Urinary bladder (tissue), 4 donors: Measurements from ENCODE around the gene ZNF789. TPM values are rescaled to one million over a fixed set of nuclear protein-coding genes. Genes with fewer than 3 reads are reported as not detected.
A peak's percentile ranks its signal among the peaks of the same experiment; 100 is the strongest.
"Not testable (repeated sequence)": the region's sequence is repeated elsewhere in the genome, so short reads cannot be mapped to it uniquely, and the experiment has no call there.

Source experiments
- DNase-seq: peaks from one replicate; pipeline ENCODE4 v3.0.0-alpha.2; 2015; ENCODE audit errors: extremely low spot score
- H3K27ac ChIP-seq: one replicate; pipeline ENCODE4 v1.5.1; 2013; ENCODE audit warnings: low read depth, mild to moderate bottlenecking, moderate library complexity
- H3K36me3 ChIP-seq: one replicate; pipeline ENCODE4 v1.6.1; 2013; ENCODE audit warnings: mild to moderate bottlenecking, moderate library complexity; ENCODE audit not compliant: insufficient read depth
- H3K4me1 ChIP-seq: one replicate; pipeline ENCODE4 v1.6.1; 2013; ENCODE audit warnings: mild to moderate bottlenecking, moderate library complexity; ENCODE audit not compliant: insufficient read depth
- H3K4me3 ChIP-seq: one replicate; pipeline ENCODE4 v1.5.1; 2013; ENCODE audit warnings: low read depth, low read length
- WGBS: extraction: QIAGEN DNeasy Blood & Tissue Kit; methylation state at CpG from one replicate; pipeline ENCODE4 v1.1.7; 2013; 5-methylcytosine and 5-hydroxymethylcytosine counted together
- polyA plus RNA-seq: library from polyadenylated mRNA; stranded (reverse); fragments of 200-250 nt; gene quantifications from one replicate; pipeline ENCODE4 v1.2.3, GENCODE V29; 2013
- total RNA-seq: library from RNA; depleted of rRNA; stranded (reverse); fragments of >200 nt; gene quantifications from one replicate; pipeline ENCODE4 v1.2.3, GENCODE V29; 2014
- donor health status: healthy with polysubstance abuse.
- donor health status: healthy.

ZNF789 gene
- total and polyA plus RNA-seq, 2 donors = 5.1 to 22.2 TPM

DNA sequence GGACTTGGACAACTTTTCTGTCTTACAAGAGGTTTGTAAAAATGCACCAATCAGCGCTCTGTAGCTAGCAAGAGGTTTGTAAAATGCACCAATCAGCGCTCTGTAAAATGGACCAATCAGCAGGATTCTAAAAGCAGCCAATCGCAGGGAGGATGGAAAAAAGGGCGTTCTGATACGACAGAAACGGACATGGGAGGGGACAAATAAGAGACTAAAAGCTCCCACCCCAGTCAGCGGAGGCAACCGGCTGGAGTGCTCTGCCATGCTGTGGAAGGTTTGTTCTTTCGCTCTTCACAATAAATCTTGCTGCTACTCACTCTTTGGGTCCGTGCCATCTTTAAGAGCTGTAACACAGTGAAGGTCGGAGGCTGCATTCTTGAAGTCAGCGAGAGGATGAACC lies 28.5 kb downstream of the ZNF789 start:
- H3K4me3 ChIP-seq, H3K4me1 ChIP-seq, H3K36me3 ChIP-seq, DNase-seq, H3K27ac ChIP-seq: not testable (repeated sequence)
- 93% methylated on average over 12 of the region's 12 CpGs for WGBS

- DNase-seq = no peak
- WGBS = 7% methylated on average over 19 of the region's 19 CpGs
- Histone ChIP-seq H3K27ac (peak overlapping the region; percentile 96), H3K4me1 (peaks cover 5% of the 10 kb centered on the region), H3K36me3 (no peaks in the 10 kb centered on the region), H3K4me3 (peak overlapping the region; percentile 69)
Measured at GRCh38 chr7:99504281-99504602, 31.6 kb downstream of the ZNF789 start.

DNA sequence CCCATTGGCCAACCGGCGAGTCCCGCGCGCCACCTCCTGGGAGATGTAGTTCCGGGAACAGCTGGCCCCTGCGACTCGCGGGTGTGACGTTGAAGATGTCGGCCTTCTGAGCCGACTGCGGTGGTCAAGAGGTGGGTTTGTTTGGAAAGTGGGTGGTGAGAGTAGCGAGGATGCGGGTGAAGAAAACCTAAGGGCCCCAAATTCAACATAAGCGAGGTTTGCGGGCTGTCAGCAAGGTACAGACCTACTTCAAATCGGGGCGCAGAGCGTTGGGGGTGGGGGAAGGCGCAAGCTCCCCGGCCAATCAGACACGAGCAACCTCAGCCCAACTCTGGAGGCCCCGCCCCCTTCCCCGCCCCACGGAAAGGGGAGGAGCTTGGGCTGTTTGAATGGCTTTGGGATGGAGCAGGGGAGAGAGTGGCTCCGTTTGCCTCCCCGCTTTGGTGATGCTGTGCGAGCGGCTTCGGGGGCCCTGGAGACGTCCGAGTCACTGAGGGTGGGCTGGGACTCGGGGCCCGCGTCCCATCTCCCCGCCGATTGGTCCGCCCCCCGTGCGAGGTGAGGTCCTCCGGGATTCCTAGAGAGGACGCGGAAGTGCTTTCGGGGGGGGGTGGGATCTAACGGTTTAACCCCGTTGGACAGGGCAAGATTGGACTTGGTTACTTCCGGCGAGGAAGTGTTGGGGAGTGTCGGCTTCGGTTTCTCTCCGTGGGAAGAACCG lies 32.1 kb downstream of the ZNF789 start, which contains the start of gene ZKSCAN5:
Gene ZKSCAN5, plus strand, starts transcription at position 60 of the 721 bp plus-strand sequence. CDS start 1,383 bp downstream, outside the sequence.
- Histone ChIP-seq H3K27ac (peak within 1 kb of the TSS; percentile 96), H3K36me3 (no peaks in the 10 kb centered on the region), H3K4me1 (peaks cover 5% of the 10 kb centered on the region), H3K4me3 (peak within 1 kb of the TSS; percentile 69)
- peak; percentile 97 for DNase-seq
- under 1% methylated on average over 53 of the region's 53 CpGs for WGBS

- Histone ChIP-seq H3K4me3 (peak overlapping the region; percentile 69), H3K27ac (peak overlapping the region; percentile 71), H3K36me3 (no peaks in the 10 kb centered on the region), H3K4me1 (peaks cover 5% of the 10 kb centered on the region)
- DNase-seq = no peak
- 2% methylated on average over 11 of the region's 11 CpGs for WGBS
Measured at GRCh38 chr7:99505324-99505662, 32.6 kb downstream of the ZNF789 start.

GRCh38 chr7:99514050-99514449 lies 41.4 kb downstream of the ZNF789 start:
- H3K36me3 ChIP-seq = peaks cover 2% of the 10 kb centered on the region
- 95% methylated on average over 1 of the region's 1 CpG for WGBS
- no peak overlapping the region for H3K4me3 ChIP-seq
- H3K4me1 ChIP-seq = no peaks in the 10 kb centered on the region
- no peak overlapping the region for H3K27ac ChIP-seq
- no peak for DNase-seq

DNA sequence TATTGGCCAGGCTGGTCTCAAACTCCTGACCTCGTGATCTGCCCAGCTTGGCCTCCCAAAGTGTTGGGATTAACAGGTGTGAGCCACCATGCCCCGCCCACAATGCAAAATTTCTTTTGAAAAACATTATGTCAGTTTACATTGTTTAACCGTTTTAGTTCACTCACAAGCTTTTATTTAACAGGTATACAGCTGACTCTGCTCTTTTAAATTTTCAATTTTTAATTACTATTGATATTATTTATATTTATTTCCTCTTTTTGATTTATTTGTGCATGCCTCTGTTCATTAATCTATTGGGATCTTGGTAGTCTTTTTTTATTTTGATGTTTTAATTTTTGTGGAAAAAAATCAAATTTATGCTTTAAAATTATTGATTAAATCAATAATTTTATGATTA lies 48.7 kb downstream of the ZNF789 start:
- H3K4me1 ChIP-seq = no peaks in the 10 kb centered on the region
- 90% methylated on average over 3 of the region's 3 CpGs for WGBS
- H3K36me3 ChIP-seq = peaks cover 6% of the 10 kb centered on the region
- H3K27ac ChIP-seq = no peak overlapping the region
- no peak overlapping the region for H3K4me3 ChIP-seq
- no peak for DNase-seq

GRCh38 chr7:99525713-99526440 lies 53.2 kb downstream of the ZNF789 start:
- H3K4me1 ChIP-seq = no peaks in the 10 kb centered on the region
- 96% methylated on average over 21 of the region's 21 CpGs for WGBS
- DNase-seq = no peak
- no peak overlapping the region for H3K4me3 ChIP-seq
- H3K36me3 ChIP-seq = peaks cover 2% of the 10 kb centered on the region
- H3K27ac ChIP-seq = no peak overlapping the region

GRCh38 chr7:99531354-99531765 lies 58.7 kb downstream of the ZNF789 start:
- H3K36me3 ChIP-seq = peaks cover 8% of the 10 kb centered on the region
- no peak for DNase-seq
- H3K4me3 ChIP-seq = no peak overlapping the region

GRCh38 chr7:99535667-99536066 lies 63.0 kb downstream of the ZNF789 start:
- DNase-seq = no peak
- 96% methylated on average over 2 of the region's 2 CpGs for WGBS
- no peak overlapping the region for H3K27ac ChIP-seq

More at GRCh38 chr7:99531354-99531765, 58.7 kb downstream of the ZNF789 start:
- H3K4me1 ChIP-seq = no peaks in the 10 kb centered on the region
- no peak overlapping the region for H3K27ac ChIP-seq
- WGBS = 98% methylated on average over 12 of the region's 12 CpGs

More at GRCh38 chr7:99535667-99536066, 63.0 kb downstream of the ZNF789 start:
- H3K36me3 ChIP-seq = peaks cover 6% of the 10 kb centered on the region
- no peaks in the 10 kb centered on the region for H3K4me1 ChIP-seq
- no peak overlapping the region for H3K4me3 ChIP-seq

Other genes with a start within 250 kb of the ZNF789 start
- gene MYH16, start 200.1 kb upstream of the ZNF789 start, total RNA-seq = not detected
- not detected for gene MYH16, start 200.1 kb upstream of the ZNF789 start, polyA plus RNA-seq
- 68.9 TPM for gene ARPC1A, start 147.0 kb upstream of the ZNF789 start, total RNA-seq
- gene ARPC1A, start 147.0 kb upstream of the ZNF789 start, polyA plus RNA-seq = 99.2 TPM
- gene ARPC1B, start 98.2 kb upstream of the ZNF789 start, total RNA-seq = 84.4 TPM
- 184 TPM for gene ARPC1B, start 98.2 kb upstream of the ZNF789 start, polyA plus RNA-seq
- 11.4 TPM for gene PDAP1, start 64.3 kb upstream of the ZNF789 start, total RNA-seq
- 215 TPM for gene PDAP1, start 64.3 kb upstream of the ZNF789 start, polyA plus RNA-seq
- gene BUD31, start 63.9 kb upstream of the ZNF789 start, total RNA-seq = 43.8 TPM
- 84.2 TPM for gene BUD31, start 63.9 kb upstream of the ZNF789 start, polyA plus RNA-seq
- gene PTCD1, start 34.1 kb upstream of the ZNF789 start, total RNA-seq = 4.3 TPM
- gene PTCD1, start 34.1 kb upstream of the ZNF789 start, polyA plus RNA-seq = 5.8 TPM
- gene CPSF4, start 33.9 kb upstream of the ZNF789 start, total RNA-seq = 15.6 TPM
- 26.4 TPM for gene CPSF4, start 33.9 kb upstream of the ZNF789 start, polyA plus RNA-seq
- gene ATP5MF, start 6.7 kb upstream of the ZNF789 start, total RNA-seq = 175 TPM
- gene ATP5MF, start 6.7 kb upstream of the ZNF789 start, polyA plus RNA-seq = 492 TPM
- 38.8 TPM for gene ZNF394, start 27.4 kb downstream of the ZNF789 start, total RNA-seq
- gene ZNF394, start 27.4 kb downstream of the ZNF789 start, polyA plus RNA-seq = 17.3 TPM
- gene ZKSCAN5, start 31.8 kb downstream of the ZNF789 start, total RNA-seq = 14.6 TPM
- gene ZKSCAN5, start 31.8 kb downstream of the ZNF789 start, polyA plus RNA-seq = 6.7 TPM
- gene FAM200A, start 79.2 kb downstream of the ZNF789 start, total RNA-seq = 14.8 TPM
- gene FAM200A, start 79.2 kb downstream of the ZNF789 start, polyA plus RNA-seq = 4.4 TPM
- gene ZNF655, start 85.8 kb downstream of the ZNF789 start, total RNA-seq = 127 TPM
- gene ZNF655, start 85.8 kb downstream of the ZNF789 start, polyA plus RNA-seq = 52.0 TPM
- 1.1 TPM for gene TMEM225B, start 125.4 kb downstream of the ZNF789 start, total RNA-seq
- 1.1 TPM for gene TMEM225B, start 125.4 kb downstream of the ZNF789 start, polyA plus RNA-seq
- gene ZSCAN25, start 144.1 kb downstream of the ZNF789 start, total RNA-seq = 12.7 TPM
- gene ZSCAN25, start 144.1 kb downstream of the ZNF789 start, polyA plus RNA-seq = 7.9 TPM
- gene CYP3A5, start 207.1 kb downstream of the ZNF789 start, total RNA-seq = 29.9 TPM
- 7.1 TPM for gene CYP3A5, start 207.1 kb downstream of the ZNF789 start, polyA plus RNA-seq